ENCODE data around the gene DLG2.
"Not testable (repeated sequence)": the region's sequence is repeated elsewhere in the genome, so short reads cannot be mapped to it uniquely, and the experiment has no call there.

Gene DLG2

DNA sequence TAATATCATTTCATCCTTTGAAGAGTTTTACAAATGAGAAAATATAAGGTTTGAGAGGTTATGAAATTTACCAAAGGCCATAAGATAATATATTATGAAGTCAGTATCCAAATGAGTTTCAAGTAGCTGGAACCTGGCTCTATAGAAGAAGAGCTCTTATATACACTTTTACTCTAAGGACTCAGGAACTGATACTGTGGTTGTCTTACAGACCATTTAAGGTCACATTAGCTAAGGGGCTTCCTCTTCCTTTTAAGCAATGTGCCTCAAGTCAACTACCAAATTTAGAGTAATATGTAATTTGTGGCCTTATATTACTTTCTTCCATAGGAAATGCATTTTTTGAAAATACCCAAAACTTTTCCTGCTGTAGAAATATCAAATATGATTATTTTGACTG, 369.3 kb downstream of the DLG2 start:
- DNase-seq (ENCODE audit: low read depth in 2 of 2), result no peak
- no peak overlapping the region for H3K4me3 ChIP-seq (replicated peaks in 1 of 2; ENCODE audit: low read depth in 2 of 2, low read length in 2 of 2)
- TF ChIP-seq, protein P1, sequence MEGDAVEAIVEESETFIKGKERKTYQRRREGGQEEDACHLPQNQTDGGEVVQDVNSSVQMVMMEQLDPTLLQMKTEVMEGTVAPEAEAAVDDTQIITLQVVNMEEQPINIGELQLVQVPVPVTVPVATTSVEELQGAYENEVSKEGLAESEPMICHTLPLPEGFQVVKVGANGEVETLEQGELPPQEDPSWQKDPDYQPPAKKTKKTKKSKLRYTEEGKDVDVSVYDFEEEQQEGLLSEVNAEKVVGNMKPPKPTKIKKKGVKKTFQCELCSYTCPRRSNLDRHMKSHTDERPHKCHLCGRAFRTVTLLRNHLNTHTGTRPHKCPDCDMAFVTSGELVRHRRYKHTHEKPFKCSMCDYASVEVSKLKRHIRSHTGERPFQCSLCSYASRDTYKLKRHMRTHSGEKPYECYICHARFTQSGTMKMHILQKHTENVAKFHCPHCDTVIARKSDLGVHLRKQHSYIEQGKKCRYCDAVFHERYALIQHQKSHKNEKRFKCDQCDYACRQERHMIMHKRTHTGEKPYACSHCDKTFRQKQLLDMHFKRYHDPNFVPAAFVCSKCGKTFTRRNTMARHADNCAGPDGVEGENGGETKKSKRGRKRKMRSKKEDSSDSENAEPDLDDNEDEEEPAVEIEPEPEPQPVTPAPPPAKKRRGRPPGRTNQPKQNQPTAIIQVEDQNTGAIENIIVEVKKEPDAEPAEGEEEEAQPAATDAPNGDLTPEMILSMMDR (IDR thresholded peaks at IDR 0.05; ENCODE audit: low read depth, low read length), result no peak

DNA sequence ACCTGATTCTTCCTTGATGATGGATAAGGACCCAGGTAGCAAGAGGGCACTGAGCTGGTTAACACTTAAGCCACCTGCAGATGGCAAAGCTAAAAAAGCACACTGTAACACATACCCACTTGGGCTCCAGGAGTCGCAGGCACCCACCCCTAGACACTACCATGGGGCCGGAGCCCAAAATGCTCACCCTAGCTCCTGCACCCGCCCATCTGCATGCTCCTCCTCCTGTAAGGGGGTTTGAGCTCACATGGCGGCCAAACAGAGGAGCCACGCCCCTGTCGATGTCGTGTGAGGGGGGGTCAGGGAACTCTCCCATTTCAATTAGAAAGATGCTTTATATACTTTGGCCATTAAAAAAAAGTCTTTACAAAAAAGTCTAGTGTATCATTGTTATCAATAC, 370.7 kb downstream of the DLG2 start:
- DNase-seq (ENCODE audit: low read depth in 2 of 2), result no peak
- H3K4me3 ChIP-seq (replicated peaks in 1 of 2; ENCODE audit: low read depth in 2 of 2, low read length in 2 of 2), result no peak overlapping the region
- TF ChIP-seq, protein P1 (IDR thresholded peaks at IDR 0.05; ENCODE audit: low read depth, low read length), result no peak

DNA sequence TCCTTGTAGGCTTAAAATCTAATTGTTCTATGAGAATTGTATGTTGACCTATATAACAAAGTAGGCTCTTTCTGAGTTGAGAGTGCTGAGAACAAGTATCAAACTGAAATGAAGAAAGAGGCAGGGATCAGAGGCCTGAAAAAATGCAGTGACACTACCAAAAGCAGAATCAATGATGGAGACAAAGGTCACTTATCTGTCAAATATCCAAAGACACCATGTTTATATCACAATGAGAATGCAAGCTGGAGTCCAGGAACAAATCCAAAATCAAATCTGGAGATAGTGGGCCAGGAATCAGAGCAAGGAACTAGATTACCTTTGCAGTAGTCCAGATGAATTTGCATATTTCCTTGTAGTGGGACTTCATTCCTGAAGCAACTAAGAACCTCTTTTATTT, 377.7 kb downstream of the DLG2 start:
- no peak for DNase-seq (ENCODE audit: low read depth in 2 of 2)
- TF ChIP-seq, protein P1 (IDR thresholded peaks at IDR 0.05; ENCODE audit: low read depth, low read length), result no peak

DNA sequence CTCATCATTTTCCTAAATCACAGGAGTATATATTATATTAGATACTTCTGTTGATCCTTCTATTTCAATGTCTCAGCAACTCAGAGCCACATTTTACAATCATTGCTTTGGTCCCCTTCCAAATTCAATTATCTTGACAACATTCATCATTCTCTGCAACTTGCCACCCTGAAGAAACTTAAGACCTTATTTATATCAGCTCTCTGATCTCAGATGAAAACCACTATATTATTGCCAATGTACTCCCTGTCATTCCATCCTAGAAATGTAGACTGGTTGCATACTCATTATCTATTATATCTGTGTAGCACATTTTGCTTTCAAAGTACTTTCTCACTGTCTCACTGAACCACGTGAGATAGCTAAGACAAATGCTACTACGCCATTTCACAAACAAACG, 379.3 kb downstream of the DLG2 start:
- TF ChIP-seq, protein P1 (IDR thresholded peaks at IDR 0.05; ENCODE audit: low read depth, low read length), result no peak
- no peak for DNase-seq (ENCODE audit: low read depth in 2 of 2)
- no peak overlapping the region for H3K4me3 ChIP-seq (replicated peaks in 1 of 2; ENCODE audit: low read depth in 2 of 2, low read length in 2 of 2)

More for the DNA sequence above, 377.7 kb downstream of the DLG2 start:
- H3K4me3 ChIP-seq (replicated peaks in 1 of 2; ENCODE audit: low read depth in 2 of 2, low read length in 2 of 2), result no peak overlapping the region

DNA sequence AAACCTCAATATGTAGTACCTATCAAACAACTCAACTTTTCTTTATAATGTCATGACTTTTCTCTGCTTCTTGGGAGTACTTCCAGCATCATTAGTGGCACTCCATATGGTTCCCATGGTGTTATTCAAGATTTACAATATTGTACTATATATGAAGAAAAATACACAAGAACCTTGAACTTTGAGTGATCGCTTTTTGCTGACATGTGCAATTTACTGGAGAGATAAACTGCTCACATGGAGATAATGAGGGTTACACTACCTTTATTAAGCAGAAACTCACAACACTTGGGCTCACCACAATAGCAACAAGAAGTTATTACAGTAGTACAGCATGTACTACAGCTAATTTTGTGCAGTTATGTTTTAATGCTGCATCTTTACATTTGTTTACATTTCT, 388.2 kb downstream of the DLG2 start:
- H3K4me3 ChIP-seq (replicated peaks in 1 of 2; ENCODE audit: low read depth in 2 of 2, low read length in 2 of 2), result no peak overlapping the region
- DNase-seq (ENCODE audit: low read depth in 2 of 2), result no peak
- TF ChIP-seq, protein P1 (IDR thresholded peaks at IDR 0.05; ENCODE audit: low read depth, low read length), result no peak

DNA sequence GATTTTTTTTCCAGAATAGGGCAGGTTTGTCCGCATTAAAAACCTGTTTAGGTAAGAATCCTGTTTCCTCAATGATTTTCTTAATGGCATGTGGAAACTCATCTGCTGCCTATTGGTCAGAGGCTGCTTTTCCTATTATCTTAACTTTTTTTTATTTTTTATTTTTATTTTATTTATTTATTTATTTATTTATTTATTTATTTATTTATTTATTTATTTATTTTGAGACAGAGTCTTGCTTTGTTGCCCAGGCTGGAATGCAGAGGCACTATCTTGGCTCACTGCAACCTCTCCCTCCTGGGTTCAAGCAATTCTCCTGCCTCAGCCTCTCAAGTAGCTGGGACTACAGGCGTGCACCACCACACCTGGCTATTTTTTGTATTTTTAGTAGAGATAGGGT, 389.1 kb downstream of the DLG2 start:
- H3K4me3 ChIP-seq (replicated peaks in 1 of 2; ENCODE audit: low read depth in 2 of 2, low read length in 2 of 2); DNase-seq (ENCODE audit: low read depth in 2 of 2): not testable (repeated sequence)

DNA sequence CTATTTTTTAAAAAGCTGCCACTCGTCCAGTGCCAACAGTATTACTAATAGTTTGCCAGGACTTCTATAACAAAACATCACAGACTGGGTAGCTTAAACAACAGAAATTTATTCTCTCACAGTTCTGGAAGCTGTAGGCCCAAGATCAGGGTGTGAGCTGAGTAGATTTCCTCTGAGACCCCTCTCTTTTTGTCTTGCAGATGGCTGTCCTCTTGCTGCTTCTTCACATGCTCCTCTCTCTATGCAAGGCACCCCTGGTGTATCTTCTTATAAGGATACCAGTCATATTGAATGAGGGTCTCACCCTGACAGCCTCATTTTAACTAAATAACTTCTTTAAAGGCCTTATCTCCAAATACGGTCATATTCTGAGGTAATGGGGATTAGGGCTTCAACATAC, 390.9 kb downstream of the DLG2 start:
- no peak overlapping the region for H3K4me3 ChIP-seq (replicated peaks in 1 of 2; ENCODE audit: low read depth in 2 of 2, low read length in 2 of 2)
- no peak for DNase-seq (ENCODE audit: low read depth in 2 of 2)
- TF ChIP-seq, protein P1 (IDR thresholded peaks at IDR 0.05; ENCODE audit: low read depth, low read length), result no peak
